Right kidney (tissue), 1 donor: ENCODE results near the gene JAKMIP1.

ENCODE experiments used
- DNase-seq: peaks from one replicate; pipeline ENCODE4 v3.0.0-alpha.2; 2016

JAKMIP1 gene

DNA sequence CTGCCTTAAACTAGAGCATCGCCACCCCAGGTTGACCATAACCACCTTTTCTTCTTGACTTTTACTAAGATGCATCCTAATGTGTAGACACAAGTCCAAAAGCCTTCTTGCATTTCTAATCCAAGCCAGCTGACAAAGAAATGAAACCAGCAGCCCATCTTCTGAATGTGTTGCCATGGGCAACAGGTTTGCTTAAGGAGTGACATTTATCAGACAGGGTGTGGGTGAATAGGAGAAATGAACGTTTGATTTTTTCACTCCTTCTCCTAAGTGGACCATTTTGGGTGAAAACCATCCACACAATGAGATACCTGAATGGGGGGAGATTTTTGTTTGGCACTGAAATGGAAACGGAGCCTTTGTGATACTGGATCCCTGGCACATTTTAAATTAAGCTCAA lies 109.4 kb downstream of the JAKMIP1 start:
- no peak for DNase-seq

- no peak for DNase-seq
Observed at GRCh38 chr4:6088950-6089349, 111.4 kb downstream of the JAKMIP1 start.

DNA sequence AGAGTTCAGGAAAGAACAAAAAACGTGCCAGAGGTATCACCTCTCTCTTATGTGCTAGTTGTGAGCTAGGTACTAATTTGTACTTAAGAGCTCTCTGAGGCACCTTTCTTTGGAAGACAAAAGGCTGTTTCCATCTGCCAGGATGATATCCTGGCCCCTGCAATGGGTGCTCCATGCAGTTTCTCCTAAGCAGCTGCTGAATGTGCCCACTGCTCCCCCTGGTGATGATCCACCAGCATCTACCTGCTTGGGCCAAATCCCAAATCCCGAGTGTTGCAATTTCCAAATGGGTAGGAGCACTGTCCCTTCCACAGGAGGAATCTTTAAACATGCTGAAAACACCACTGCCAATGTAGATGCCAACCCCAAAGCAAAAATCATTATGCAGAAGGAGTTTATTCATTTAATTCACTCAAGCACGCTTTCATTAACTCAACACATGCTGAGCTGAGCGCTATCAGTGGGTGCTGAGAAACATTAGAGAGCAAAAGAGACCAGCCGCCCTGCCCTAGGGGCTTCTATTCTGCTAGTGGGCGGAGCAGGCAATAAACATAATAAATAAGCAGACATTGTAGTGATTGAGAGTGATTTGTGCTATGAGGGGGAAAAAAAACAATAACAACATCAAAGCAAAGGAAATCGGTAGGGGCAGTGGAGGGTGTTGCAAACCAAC lies 112.5 kb downstream of the JAKMIP1 start:
- DNase-seq = no peak

DNA sequence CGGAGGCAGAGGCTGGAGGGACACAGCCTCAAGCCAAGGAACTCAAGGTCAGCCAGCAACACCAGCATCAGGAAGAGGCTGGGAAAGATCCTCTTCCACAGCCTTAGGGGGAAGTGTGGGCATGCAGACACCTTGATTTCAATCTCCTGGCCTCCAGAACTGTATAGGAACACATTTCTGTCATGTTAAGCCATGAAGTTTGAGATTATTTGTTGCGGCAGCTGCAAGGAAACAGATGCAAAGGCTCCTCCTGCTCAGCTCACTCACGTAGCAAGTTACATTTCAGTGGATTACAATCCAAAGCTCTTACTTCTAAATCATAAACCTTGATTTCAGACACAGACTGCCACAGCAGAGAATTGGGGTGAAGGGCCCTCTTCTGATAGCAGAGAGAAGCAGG lies 113.5 kb downstream of the JAKMIP1 start:
- no peak for DNase-seq

GRCh38 chr4:6085691-6086628 lies 114.4 kb downstream of the JAKMIP1 start:
- DNase-seq = no peak

DNA sequence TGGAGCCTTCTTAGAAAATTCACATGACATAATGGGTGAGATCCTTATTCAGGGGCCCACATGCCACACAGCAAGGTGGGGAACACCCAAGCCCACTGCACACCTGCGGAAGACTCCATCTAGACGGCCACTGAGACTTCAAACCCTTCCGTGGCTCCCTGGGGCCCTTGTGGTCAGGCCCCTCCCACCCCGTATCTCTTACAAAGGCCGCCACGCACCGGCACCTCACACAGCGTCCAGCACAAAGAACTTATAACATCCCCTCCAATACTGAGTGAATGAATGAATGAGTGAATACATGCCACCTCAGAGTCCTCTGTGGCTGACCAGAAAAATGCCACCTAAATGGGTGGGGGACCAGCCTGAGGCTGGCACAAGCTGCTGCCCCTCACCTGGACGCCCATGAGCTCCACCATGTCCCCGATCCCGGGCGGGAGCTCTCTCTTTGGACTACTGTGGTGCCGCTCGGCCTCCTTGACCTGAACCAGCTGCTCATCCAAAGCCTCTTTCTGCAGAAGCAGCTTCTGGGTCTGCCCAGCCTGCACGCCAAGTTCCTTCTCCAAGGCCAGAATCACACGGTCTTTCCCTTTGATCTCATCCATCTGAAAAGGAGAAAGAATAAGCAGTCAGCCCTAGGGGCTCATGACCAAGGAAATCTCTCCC lies 115.2 kb downstream of the JAKMIP1 start:
- no peak for DNase-seq

- no peak for DNase-seq
Observed at GRCh38 chr4:6079965-6080364, 120.4 kb downstream of the JAKMIP1 start.

DNA sequence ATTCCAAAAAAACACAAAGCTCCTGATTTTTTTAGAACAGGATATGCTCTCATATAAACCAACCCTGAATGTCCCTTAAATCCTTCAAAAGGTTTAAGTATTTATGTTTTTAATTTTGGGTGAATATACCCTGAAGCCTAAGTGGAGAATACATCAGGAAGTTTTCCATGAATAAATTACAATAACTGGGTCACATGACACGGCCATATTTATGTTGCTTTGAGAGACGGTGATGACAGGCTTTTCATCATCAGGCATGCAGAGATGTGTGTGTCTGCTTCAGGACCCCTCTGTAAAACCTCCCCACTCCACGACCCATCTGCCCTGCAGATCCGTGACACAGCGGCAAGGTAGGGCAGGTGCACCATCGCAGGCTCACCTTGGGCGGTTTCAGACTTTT lies 121.8 kb downstream of the JAKMIP1 start:
- no peak for DNase-seq

DNA sequence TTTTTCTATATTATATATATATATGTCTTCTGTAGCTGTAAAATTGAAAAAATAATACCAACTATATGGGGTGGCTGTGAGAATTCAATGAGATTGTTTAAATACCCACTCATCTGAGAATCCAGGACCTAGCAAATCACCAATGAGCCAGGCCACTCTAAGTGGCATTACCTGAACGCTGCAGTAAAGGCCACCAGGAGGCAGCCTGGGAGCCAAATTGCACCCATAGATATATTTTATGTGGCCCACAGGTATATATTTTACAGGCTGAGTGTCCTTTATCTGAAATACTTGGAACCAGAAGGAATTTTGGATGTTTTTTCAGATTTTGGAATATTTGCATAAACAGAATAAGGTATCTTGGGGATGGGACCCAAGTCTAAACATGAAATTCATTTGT lies 124.0 kb downstream of the JAKMIP1 start:
- DNase-seq = no peak

GRCh38 chr4:6074758-6075157 lies 125.6 kb downstream of the JAKMIP1 start:
- no peak for DNase-seq

GRCh38 chr4:6071959-6072720 lies 128.2 kb downstream of the JAKMIP1 start:
- DNase-seq = peak; percentile 31

DNA sequence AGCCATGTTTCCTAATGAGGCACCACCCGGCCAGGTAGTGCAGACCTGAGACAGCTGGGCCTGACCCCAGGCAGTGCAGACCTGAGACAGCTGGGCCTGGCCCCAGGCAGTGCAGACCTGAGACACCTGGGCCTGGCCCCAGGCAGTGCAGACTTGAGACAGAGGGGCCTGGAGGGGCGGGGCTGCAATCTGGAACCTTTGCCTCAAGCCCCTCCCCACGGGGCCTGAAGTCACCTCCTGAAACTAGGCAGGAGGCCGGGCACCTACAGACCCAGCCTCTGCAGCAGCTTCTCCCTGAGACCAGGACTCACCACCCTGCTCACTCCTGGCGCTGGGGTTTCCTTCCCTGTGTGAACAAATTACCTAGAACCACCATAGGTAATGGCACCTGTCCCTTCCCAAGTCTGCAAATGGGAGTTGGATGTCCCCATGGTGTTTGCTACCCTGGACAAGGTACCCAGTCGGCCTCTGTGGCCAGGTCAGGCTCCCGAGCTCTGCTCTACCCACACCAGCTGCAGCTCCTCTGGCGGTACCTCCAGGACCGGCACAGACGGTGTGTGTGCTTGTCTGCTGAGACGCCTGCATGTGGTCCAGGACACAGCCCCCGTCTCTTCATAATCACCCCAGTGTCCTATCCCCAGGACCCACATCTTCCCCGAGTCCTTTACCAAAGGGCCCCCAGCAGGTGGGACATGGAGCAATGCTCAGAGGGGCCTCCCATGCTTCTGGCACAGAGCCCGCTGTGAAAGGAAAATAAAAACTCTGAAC lies 129.0 kb downstream of the JAKMIP1 start:
- DNase-seq = no peak

- DNase-seq = no peak
Observed at GRCh38 chr4:6069845-6070709, 130.3 kb downstream of the JAKMIP1 start.

DNA sequence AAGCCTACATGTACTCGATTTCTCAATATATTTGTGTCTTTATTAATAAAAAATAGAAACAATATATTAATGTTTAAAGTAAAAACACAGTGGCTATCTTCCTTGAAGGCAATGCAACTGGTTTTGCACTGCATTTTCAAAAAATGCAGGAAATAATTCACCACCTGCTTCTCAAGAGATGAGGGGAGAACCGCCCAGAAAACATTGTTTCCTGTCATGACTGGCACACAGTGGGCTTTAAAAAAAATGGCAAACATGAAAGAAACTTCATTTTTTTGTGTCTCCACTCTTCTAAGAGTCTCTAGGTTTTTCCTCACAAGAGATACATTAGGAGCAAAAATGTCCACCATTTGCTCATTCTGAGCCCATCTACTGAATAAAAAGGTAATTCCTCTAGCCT lies 131.4 kb downstream of the JAKMIP1 start:
- DNase-seq = no peak

DNA sequence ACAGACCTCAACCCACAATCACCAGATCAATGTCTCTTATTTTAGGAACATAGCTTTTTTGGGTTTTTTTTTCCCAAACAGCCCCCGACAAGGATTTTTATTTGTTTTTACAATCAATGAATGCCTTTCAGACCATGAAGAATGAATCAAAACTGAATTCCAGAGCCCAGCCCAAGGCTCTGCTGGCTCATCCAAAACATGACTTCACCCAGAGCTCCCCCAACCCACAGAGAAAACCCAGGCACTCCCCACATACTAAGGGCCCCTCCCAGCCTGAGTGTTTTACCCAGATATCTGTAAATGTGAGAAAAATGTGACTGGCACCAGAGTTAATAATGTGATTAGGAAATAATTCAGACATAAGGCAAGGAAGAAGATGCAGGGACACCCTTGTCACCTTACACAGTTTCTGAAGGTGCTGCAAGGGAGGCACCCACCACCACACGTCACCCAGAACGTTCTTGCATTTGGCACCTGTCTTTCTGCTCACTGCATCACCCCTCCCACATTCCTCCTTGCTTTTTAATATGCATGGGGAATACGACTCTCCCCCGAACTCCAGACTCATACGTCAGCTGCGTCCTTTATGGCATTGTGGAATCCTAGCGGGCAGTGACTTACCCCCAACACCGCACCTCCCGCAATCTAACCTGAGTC lies 134.3 kb downstream of the JAKMIP1 start:
- no peak for DNase-seq

DNA sequence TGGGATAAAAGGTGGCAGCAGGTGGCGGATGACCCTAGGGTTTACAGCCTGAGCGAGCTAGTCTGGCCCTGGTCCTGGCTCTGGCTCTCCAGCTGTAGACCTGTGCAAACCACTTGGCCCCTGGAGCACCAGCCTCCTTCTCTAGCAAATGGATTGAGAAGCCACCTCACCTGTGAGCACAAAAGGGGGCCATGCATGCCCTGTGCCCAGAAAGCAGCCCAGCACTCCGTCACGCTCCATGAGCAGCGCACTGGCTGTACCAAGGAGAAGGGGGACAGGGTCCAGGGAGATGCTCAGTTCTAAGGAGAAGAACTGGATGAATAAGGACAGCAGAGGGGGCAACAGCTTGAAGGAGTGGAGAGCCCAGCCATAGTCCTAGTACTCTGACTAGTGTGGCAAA lies 135.2 kb downstream of the JAKMIP1 start:
- DNase-seq = no peak

GRCh38 chr4:6064383-6064782 lies 136.0 kb downstream of the JAKMIP1 start:
- DNase-seq = no peak

DNA sequence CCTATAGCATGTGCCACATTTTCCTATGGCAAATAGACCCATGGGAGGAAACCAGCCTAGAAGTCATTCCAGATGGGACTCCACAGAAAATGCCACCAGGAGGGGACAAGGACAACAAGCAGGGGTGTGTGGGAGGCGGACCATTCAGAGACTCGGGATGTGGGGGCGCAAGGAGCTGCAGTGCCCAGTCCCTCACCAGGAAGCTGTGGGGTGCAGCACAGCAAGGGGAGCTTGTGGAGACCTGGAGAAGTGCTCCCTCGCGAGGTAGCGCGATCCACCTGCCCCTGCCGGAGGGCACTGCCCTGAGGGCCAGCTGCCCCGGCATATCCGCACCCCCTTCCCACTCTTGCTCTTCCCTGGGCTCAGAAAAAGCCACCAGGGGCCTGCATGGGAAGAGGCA lies 136.7 kb downstream of the JAKMIP1 start:
- no peak for DNase-seq

DNA sequence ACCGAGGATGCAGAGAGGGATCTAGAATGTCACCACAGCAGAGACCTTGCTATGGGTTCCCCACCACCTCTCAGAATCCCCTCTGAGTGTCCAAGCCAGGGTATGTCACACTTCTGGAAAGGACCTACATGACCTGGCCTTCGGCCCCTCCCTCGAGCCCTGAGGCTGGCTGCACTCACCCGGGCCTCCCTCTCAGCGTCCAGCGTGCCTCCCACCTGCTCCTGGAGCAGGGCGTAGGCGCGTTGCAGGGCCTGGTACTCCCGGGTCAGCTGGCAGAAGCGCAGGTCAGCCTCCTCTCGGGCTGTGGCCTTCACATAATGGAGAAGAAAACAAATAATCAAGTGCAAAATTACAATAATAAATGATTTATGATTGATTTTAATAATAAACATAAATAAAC lies 138.2 kb downstream of the JAKMIP1 start:
- DNase-seq = no peak

DNA sequence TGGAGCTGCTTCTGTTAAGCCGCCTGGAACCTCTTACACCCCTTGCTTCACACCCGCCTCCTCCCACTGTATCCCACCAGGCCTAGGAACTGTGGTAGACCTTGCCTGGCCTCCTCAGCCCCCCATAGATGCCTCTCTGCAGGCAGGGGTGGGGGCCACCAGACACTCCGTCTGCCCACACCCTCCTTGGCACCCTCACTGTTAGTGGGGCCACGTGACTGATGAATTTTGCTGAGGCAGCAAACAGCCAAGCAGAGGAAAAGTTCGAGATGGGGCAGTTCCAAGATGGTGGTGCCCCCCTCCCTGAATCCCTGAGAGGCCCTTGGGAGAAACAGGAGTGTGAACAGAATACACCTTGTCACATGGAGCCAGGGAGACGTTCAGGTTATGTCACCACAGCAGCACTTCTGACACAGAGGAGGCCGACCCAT lies 141.0 kb downstream of the JAKMIP1 start:
- no peak for DNase-seq
